Measurements from ENCODE around the gene DPYSL3. TPM values are rescaled to one million over a fixed set of nuclear protein-coding genes. Genes with fewer than 3 reads are reported as not detected.

Gene DPYSL3
- total RNA-seq, 1 donor from 2014 or later, result 42.4 TPM

GRCh38 chr5:147400881-147401280, 109.0 kb downstream of the DPYSL3 start:
- no peak for TF ChIP-seq CTCF (IDR thresholded peaks at IDR 0.05; ENCODE audit: insufficient read depth, low read length, poor library complexity, severe bottlenecking)
- H3K4me3 ChIP-seq (ENCODE audit: low read depth, low read length), result no peak overlapping the region
- no peaks in the 10 kb centered on the region for H3K27me3 ChIP-seq (ENCODE audit: control insufficient read depth, insufficient read depth, low read length)
- peaks cover 4% of the 10 kb centered on the region for H3K36me3 ChIP-seq (ENCODE audit: control insufficient read depth, insufficient read depth, low read length)
- no peak for DNase-seq (ENCODE audit: low read depth)

GRCh38 chr5:147400126-147400809, 109.6 kb downstream of the DPYSL3 start:
- Histone ChIP-seq H3K27me3 (ENCODE audit: control insufficient read depth, insufficient read depth, low read length) (no peaks in the 10 kb centered on the region), H3K4me3 (ENCODE audit: low read depth, low read length) (no peak overlapping the region), H3K36me3 (ENCODE audit: control insufficient read depth, insufficient read depth, low read length) (peaks cover 4% of the 10 kb centered on the region)
- no peak for TF ChIP-seq CTCF (IDR thresholded peaks at IDR 0.05; ENCODE audit: insufficient read depth, low read length, poor library complexity, severe bottlenecking)
- DNase-seq (ENCODE audit: low read depth), result no peak

GRCh38 chr5:147398860-147399259, 111.0 kb downstream of the DPYSL3 start:
- no peak for TF ChIP-seq CTCF (IDR thresholded peaks at IDR 0.05; ENCODE audit: insufficient read depth, low read length, poor library complexity, severe bottlenecking)

GRCh38 chr5:147397616-147398015, 112.3 kb downstream of the DPYSL3 start:
- Histone ChIP-seq H3K36me3 (ENCODE audit: control insufficient read depth, insufficient read depth, low read length) (peaks cover 7% of the 10 kb centered on the region), H3K4me3 (ENCODE audit: low read depth, low read length) (no peak overlapping the region), H3K27me3 (ENCODE audit: control insufficient read depth, insufficient read depth, low read length) (no peaks in the 10 kb centered on the region)
- no peak for TF ChIP-seq CTCF (IDR thresholded peaks at IDR 0.05; ENCODE audit: insufficient read depth, low read length, poor library complexity, severe bottlenecking)
- DNase-seq (ENCODE audit: low read depth), result no peak

More at GRCh38 chr5:147398860-147399259, 111.0 kb downstream of the DPYSL3 start:
- DNase-seq (ENCODE audit: low read depth), result no peak
- H3K36me3 ChIP-seq (ENCODE audit: control insufficient read depth, insufficient read depth, low read length), result peaks cover 4% of the 10 kb centered on the region
- no peak overlapping the region for H3K4me3 ChIP-seq (ENCODE audit: low read depth, low read length)
- no peaks in the 10 kb centered on the region for H3K27me3 ChIP-seq (ENCODE audit: control insufficient read depth, insufficient read depth, low read length)

GRCh38 chr5:147396070-147396823, 113.6 kb downstream of the DPYSL3 start:
- peaks cover 7% of the 10 kb centered on the region for H3K36me3 ChIP-seq (ENCODE audit: control insufficient read depth, insufficient read depth, low read length)
- no peak for DNase-seq (ENCODE audit: low read depth)
- no peak overlapping the region for H3K4me3 ChIP-seq (ENCODE audit: low read depth, low read length)
- no peak for TF ChIP-seq CTCF (IDR thresholded peaks at IDR 0.05; ENCODE audit: insufficient read depth, low read length, poor library complexity, severe bottlenecking)
- H3K27me3 ChIP-seq (ENCODE audit: control insufficient read depth, insufficient read depth, low read length), result no peaks in the 10 kb centered on the region

All from kidney epithelial cell (primary cell).